Smooth muscle cell (in vitro differentiated cells): ENCODE measurements around the gene TGFBR3L. TPM values are rescaled to one million over a fixed set of nuclear protein-coding genes. Genes with fewer than 3 reads are reported as not detected.

ENCODE experiments used
- DNase-seq: peaks from one replicate; lab custom pipeline; 2025; ENCODE audit not compliant: unreplicated experiment; lab: John Stamatoyannopoulos, UW
- H2AFZ ChIP-seq: fragments of 200-600 bp; sonication (generic); 2 replicates; pipeline ENCODE4 v1.6.0; 2016; ENCODE audit warnings: antibody characterized with exemption, low read depth, mild to moderate bottlenecking
- H3F3A ChIP-seq: fragments of 200-600 bp; sonication (generic); 2 replicates; pipeline ENCODE4 v1.6.0; 2017; ENCODE audit warnings: antibody characterized with exemption, low read depth
- H3K27ac ChIP-seq: fragments of 200-600 bp; sonication (generic); 2 replicates; pipeline ENCODE4 v1.5.1; 2016; ENCODE audit warnings: low read depth, mild to moderate bottlenecking
- H3K27me3 ChIP-seq: fragments of 200-600 bp; sonication (generic); 2 replicates; pipeline ENCODE4 v1.6.1; 2016; ENCODE audit warnings: low read depth, mild to moderate bottlenecking
- H3K36me3 ChIP-seq: fragments of 200-600 bp; sonication (generic); 2 replicates; pipeline ENCODE4 v1.5.1; 2016; ENCODE audit warnings: low read depth
- H3K4me1 ChIP-seq: fragments of 200-600 bp; sonication (generic); 2 replicates; pipeline ENCODE4 v1.5.1; 2016; ENCODE audit warnings: low read depth
- H3K4me2 ChIP-seq: fragments of 200-600 bp; sonication (generic); 2 replicates; pipeline ENCODE4 v1.6.0; 2016; ENCODE audit warnings: mild to moderate bottlenecking
- H3K4me3 ChIP-seq: fragments of 200-600 bp; sonication (generic); 2 replicates; pipeline ENCODE4 v1.5.1; 2016; ENCODE audit warnings: mild to moderate bottlenecking
- H3K79me2 ChIP-seq: fragments of 200-600 bp; sonication (generic); 2 replicates; pipeline ENCODE4 v1.6.0; 2016; ENCODE audit warnings: low read depth, mild to moderate bottlenecking
- H3K9ac ChIP-seq: fragments of 200-600 bp; sonication (generic); 2 replicates; pipeline ENCODE4 v1.6.0; 2016; ENCODE audit warnings: low read depth
- H3K9me3 ChIP-seq: fragments of 200-600 bp; sonication (generic); replicated peaks from 2 replicates; pipeline ENCODE4 v1.5.1; 2016; ENCODE audit warnings: low read depth
- H4K20me1 ChIP-seq: fragments of 200-600 bp; sonication (generic); 2 replicates; pipeline ENCODE4 v1.6.0; 2016; ENCODE audit warnings: low read depth
- CTCF ChIP-seq: fragments of 200-600 bp; sonication (generic); IDR thresholded peaks from 2 replicates; pipeline ENCODE4 v1.5.1; 2017; ENCODE audit warnings: borderline replicate concordance, mild to moderate bottlenecking, antibody characterized with exemption; ENCODE audit not compliant: insufficient read depth, poor library complexity, severe bottlenecking
- WGBS: methylation state at CpG from one replicate; pipeline ENCODE4 v1.1.7; 2016; ENCODE audit warnings: low lambda C conversion rate; 5-methylcytosine and 5-hydroxymethylcytosine counted together
- polyA plus RNA-seq: library from polyadenylated mRNA; unstranded; fragments of >200 nt; fragmentation: Nextera tagmentation; extraction: Ambion mirVana; gene quantifications from 2 replicates; pipeline ENCODE4 v1.2.1, GENCODE V29; 2016
- total RNA-seq: library from RNA; depleted of rRNA; stranded (reverse); fragments of >200 nt; gene quantifications from 2 replicates; pipeline ENCODE4 v1.2.3, GENCODE V29; 2014

TGFBR3L gene
- total and polyA plus RNA-seq, 2 experiments from 2014 or later, result 20.7 to 46.6 TPM

GRCh38 chr19:7900401-7900870 is 14.2 kb upstream of the TGFBR3L start:
- no peaks in the 10 kb centered on the region for H3K27me3 ChIP-seq
- H3K79me2 ChIP-seq, result peaks cover 21% of the 10 kb centered on the region
- no peak overlapping the region for H3K4me3 ChIP-seq
- H3K4me2 ChIP-seq, result no peak overlapping the region
- peaks cover 14% of the 10 kb centered on the region for H3K4me1 ChIP-seq
- no peak overlapping the region for H3K27ac ChIP-seq
- H4K20me1 ChIP-seq, result peaks cover 14% of the 10 kb centered on the region
- 90% methylated on average over 21 of the region's 21 CpGs for WGBS
- no peak overlapping the region for H3K9ac ChIP-seq
- DNase-seq, result no peak
- no peaks in the 10 kb centered on the region for H3F3A ChIP-seq
- no peak overlapping the region for H2AFZ ChIP-seq
- no peaks in the 10 kb centered on the region for H3K9me3 ChIP-seq
- H3K36me3 ChIP-seq, result no peaks in the 10 kb centered on the region
- no peak for TF ChIP-seq CTCF

DNA sequence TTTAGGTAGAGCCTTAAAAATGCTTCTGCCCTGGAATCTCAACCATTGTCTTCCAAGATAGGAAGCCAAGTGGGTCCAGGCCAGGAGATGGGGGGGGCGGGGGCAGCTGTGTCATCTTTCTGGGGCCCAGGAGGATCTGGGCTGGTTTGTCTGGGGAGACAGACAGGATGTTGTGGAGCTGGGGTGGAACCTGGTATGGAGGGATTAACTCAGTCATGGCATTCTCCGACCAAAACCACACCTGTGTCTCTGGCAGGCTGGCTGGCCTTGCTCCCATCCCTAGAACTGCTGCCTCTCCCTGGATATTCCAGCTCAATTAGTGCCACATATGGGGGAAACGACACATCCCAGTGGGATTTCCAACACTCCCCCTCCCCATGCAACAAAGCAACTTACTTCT is 13.7 kb upstream of the TGFBR3L start:
- Histone ChIP-seq H4K20me1 (peaks cover 19% of the 10 kb centered on the region), H3K36me3 (no peaks in the 10 kb centered on the region), H2AFZ (no peak overlapping the region), H3K4me2 (no peak overlapping the region), H3F3A (no peaks in the 10 kb centered on the region), H3K79me2 (peaks cover 26% of the 10 kb centered on the region), H3K27ac (no peak overlapping the region), H3K4me1 (peaks cover 14% of the 10 kb centered on the region), H3K9me3 (no peaks in the 10 kb centered on the region), H3K9ac (no peak overlapping the region), H3K27me3 (no peaks in the 10 kb centered on the region), H3K4me3 (no peak overlapping the region)
- 85% methylated on average over 3 of the region's 3 CpGs for WGBS
- no peak for DNase-seq
- TF ChIP-seq CTCF, result no peak

GRCh38 chr19:7901337-7901736 is 13.3 kb upstream of the TGFBR3L start:
- no peak overlapping the region for H3K9ac ChIP-seq
- H2AFZ ChIP-seq, result no peak overlapping the region
- no peak for DNase-seq
- peaks cover 30% of the 10 kb centered on the region for H3K79me2 ChIP-seq
- no peak overlapping the region for H3K27ac ChIP-seq
- no peak for TF ChIP-seq CTCF
- peaks cover 14% of the 10 kb centered on the region for H3K4me1 ChIP-seq
- no peak overlapping the region for H3K4me2 ChIP-seq
- no peaks in the 10 kb centered on the region for H3K27me3 ChIP-seq
- no peaks in the 10 kb centered on the region for H3F3A ChIP-seq
- no peak overlapping the region for H3K4me3 ChIP-seq
- no peaks in the 10 kb centered on the region for H3K36me3 ChIP-seq
- WGBS, result over 99% methylated on average over 7 of the region's 7 CpGs
- H4K20me1 ChIP-seq, result peaks cover 23% of the 10 kb centered on the region
- H3K9me3 ChIP-seq, result no peaks in the 10 kb centered on the region

DNA sequence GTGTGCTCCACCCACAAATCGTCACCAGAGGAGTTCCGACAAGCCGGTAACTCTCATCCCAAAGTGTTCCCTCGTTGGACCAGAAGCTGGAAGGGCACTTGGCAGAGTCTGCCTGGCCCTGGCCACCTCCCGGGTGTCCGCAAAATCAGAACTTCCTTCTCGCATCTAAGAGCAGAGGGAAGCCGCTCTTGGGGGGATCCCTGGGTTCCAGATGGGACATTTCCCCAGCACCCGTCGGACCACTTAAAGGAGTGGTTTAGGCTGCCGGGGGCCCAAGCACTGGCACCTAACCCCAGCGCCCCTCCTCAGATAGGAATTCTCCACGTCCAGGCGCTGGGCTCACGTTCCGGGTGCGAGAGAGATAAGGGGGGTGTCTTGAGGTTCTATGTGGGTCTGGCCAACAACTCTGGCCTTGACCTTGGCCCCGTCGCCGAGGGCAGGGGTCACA is 11.8 kb upstream of the TGFBR3L start:
- DNase-seq, result no peak
- Histone ChIP-seq H3K36me3 (no peaks in the 10 kb centered on the region), H3F3A (no peaks in the 10 kb centered on the region), H3K4me2 (peak overlapping the region; percentile 89), H3K4me1 (peaks cover 14% of the 10 kb centered on the region), H3K9me3 (no peaks in the 10 kb centered on the region), H3K27ac (peak overlapping the region; percentile 66), H2AFZ (peak overlapping the region; percentile 24), H4K20me1 (peaks cover 38% of the 10 kb centered on the region), H3K79me2 (peaks cover 43% of the 10 kb centered on the region), H3K9ac (peak overlapping the region; percentile 66), H3K27me3 (no peaks in the 10 kb centered on the region), H3K4me3 (peak overlapping the region; percentile 51)
- 42% methylated on average over 20 of the region's 20 CpGs for WGBS
- no peak for TF ChIP-seq CTCF
